Measurements from ENCODE around the gene ARPC1A. TPM values are rescaled to one million over a fixed set of nuclear protein-coding genes. Genes with fewer than 3 reads are reported as not detected.

The ARPC1A gene
- total and polyA plus RNA-seq, 2 of the 8 experiments (the other 6 are each of a cell fraction or from before 2014, with no cell fraction given) = 123 to 155 TPM

DNA sequence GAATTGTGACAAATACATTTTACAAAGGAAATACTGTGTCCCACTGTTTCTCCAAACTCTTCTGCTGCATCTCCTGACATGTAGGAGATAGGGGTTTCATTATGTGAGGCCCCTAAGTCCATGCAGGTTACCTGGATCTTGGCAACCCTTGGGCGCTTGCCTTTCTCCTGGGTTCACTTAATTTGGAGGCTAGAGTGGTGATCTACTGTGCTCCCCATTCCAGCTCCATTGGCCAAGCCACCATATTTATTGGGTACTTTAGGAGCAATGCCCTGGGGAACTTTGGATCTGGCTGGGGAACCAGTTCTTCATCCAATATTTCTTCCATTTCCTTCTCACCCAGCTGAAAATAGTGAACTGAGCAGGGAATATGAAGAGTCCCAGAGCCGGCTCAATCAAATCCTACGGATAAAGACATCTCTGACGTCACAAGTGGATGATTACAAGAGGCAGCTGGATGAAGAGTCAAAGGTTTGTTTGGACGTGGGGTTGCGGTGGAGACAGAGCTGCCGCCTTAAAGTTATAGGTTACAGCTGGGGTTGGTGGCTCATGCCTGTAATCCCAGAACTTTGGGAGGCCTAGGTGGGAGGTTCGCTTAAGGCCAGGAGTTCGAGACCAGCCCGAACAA, 34.6 kb upstream of the ARPC1A start:
- no peaks in the 10 kb centered on the region for H3K27me3 ChIP-seq (replicated peaks in 1 of 4; ENCODE audit: control insufficient read depth in 3 of 4, extremely low read depth in 1 of 4, insufficient read depth in 3 of 4, low read length in 3 of 4)
- no peak overlapping the region for H2AFZ ChIP-seq (ENCODE audit: low read length)
- no peak overlapping the region for H4K5ac ChIP-seq (ENCODE audit: insufficient read length, low read depth, low read length)
- no peak for DNase-seq (ENCODE audit: low read depth in 1 of 2, low spot score in 2 of 2)
- no peak overlapping the region for H2BK20ac ChIP-seq (ENCODE audit: low read length)
- H3K4ac ChIP-seq (replicated peaks; ENCODE audit: insufficient read length, low read depth, low read length) = no peak overlapping the region
- no peaks in the 10 kb centered on the region for H3K36me3 ChIP-seq (ENCODE audit: control insufficient read depth in 2 of 4, insufficient read depth in 4 of 4, low read length in 3 of 4)
- no peak overlapping the region for H2BK5ac ChIP-seq (ENCODE audit: low read depth, low read length)
- no peaks in the 10 kb centered on the region for H3K9me3 ChIP-seq (ENCODE audit: insufficient read depth in 2 of 2, low read depth in 1 of 2, low read length in 1 of 2)
- no peak overlapping the region for H3K56ac ChIP-seq (replicated peaks; ENCODE audit: insufficient read length, low read depth, low read length)
- H3K23ac ChIP-seq (ENCODE audit: insufficient read length) = no peak overlapping the region
- H4K91ac ChIP-seq (replicated peaks; ENCODE audit: insufficient read length, low read length) = no peak overlapping the region
- no peak overlapping the region for H2BK12ac ChIP-seq (ENCODE audit: low read depth, low read length)
- CTCF ChIA-PET (ENCODE audit: partially characterized antibody) = interaction anchor here (0.7 to 2.2 kb wide), 6 partner anchors 8 to 249 kb away, joined by 3 to 7 read pairs (median 4); no protein-coding TSS in a partner anchor
- no peaks in the 10 kb centered on the region for H3K23me2 ChIP-seq (ENCODE audit: low read depth, low read length)
- no peak for FAIRE-seq
- no peak overlapping the region for H2AK5ac ChIP-seq (ENCODE audit: low read depth, low read length)
- no peaks in the 10 kb centered on the region for H3K79me1 ChIP-seq (ENCODE audit: low read depth, low read length)
- H3K79me2 ChIP-seq (ENCODE audit: control insufficient read depth in 1 of 2, insufficient read depth in 2 of 2, low read length in 2 of 2) = no peaks in the 10 kb centered on the region
- H3K9ac ChIP-seq (replicated peaks in 1 of 4; ENCODE audit: extremely low read depth in 1 of 4, low read depth in 3 of 4, low read length in 3 of 4) = no peak overlapping the region
- H3K4me2 ChIP-seq (ENCODE audit: insufficient read depth in 1 of 2, low read depth in 2 of 2, low read length in 2 of 2) = no peak overlapping the region
- H3K14ac ChIP-seq (ENCODE audit: insufficient read length) = no peak overlapping the region
- H2BK120ac ChIP-seq (replicated peaks; ENCODE audit: low read depth, low read length) = no peak overlapping the region
- H3K4me3 ChIP-seq (ENCODE audit: extremely low read depth in 1 of 4, insufficient read depth in 2 of 4, low read depth in 3 of 4, low read length in 4 of 4) = no peak overlapping the region
- H3K27ac ChIP-seq (ENCODE audit: low read depth, low read length) = no peak overlapping the region
- no peak overlapping the region for H2BK15ac ChIP-seq (ENCODE audit: low read length)
- H4K8ac ChIP-seq (ENCODE audit: extremely low read depth, insufficient read depth, low read length) = no peak overlapping the region
- H4K20me1 ChIP-seq (replicated peaks in 1 of 2; ENCODE audit: control insufficient read depth in 1 of 2, insufficient read depth in 2 of 2, low read length in 2 of 2) = no peaks in the 10 kb centered on the region
- no peak overlapping the region for H3K18ac ChIP-seq (ENCODE audit: extremely low read depth, low read length)
- peaks cover 0 to 4% (median 0%) of the 10 kb centered on the region in 4 experiments; a peak in 1 of 7 replicates for H3K4me1 ChIP-seq (replicated peaks in 1 of 4; ENCODE audit: control insufficient read depth in 3 of 4, insufficient read depth in 4 of 4, low read length in 3 of 4)
- 92% methylated on average over 10 of the region's 10 CpGs; no CpG with 5 or more reads in 1 of the 2 experiments for WGBS, 2 experiments (ENCODE audit: extremely low coverage in 1 of 2, insufficient coverage in 1 of 2, insufficient read length in 1 of 2, insufficient replicate concordance in 2 of 2, low coverage in 1 of 2, low lambda C conversion rate in 2 of 2, missing lambda C conversion rate in 1 of 2)
- POLR2A ChIA-PET (ENCODE audit: partially characterized antibody) = no interaction called here
- TF ChIP-seq SIN3A (conservative IDR thresholded peaks at IDR 0.05 in 1 of 2, IDR thresholded peaks at IDR 0.05 in 1 of 2; ENCODE audit: low read depth in 1 of 2, low read length in 2 of 2) = no peak
- TF ChIP-seq ATF3 (IDR thresholded peaks at IDR 0.05; ENCODE audit: insufficient read depth, low read depth, low read length) = no peak
- no peak for TF ChIP-seq KDM1A (IDR thresholded peaks at IDR 0.05; ENCODE audit: borderline replicate concordance, low read length)
- no peak for TF ChIP-seq EP300 (IDR thresholded peaks at IDR 0.05; ENCODE audit: borderline replicate concordance in 1 of 2, low read depth in 2 of 2, low read length in 2 of 2)
- no peak for TF ChIP-seq POLR2AphosphoS5 (IDR thresholded peaks at IDR 0.05; ENCODE audit: low read depth, low read length)
- TF ChIP-seq SP4 (IDR thresholded peaks at IDR 0.05; ENCODE audit: low read length) = no peak
- no peak for TF ChIP-seq HDAC6 (IDR thresholded peaks at IDR 0.05; ENCODE audit: low read depth, low read length)
- TF ChIP-seq CEBPB (IDR thresholded peaks at IDR 0.05; ENCODE audit: low read depth, low read length) = no peak
- no peak for TF ChIP-seq SIRT6 (IDR thresholded peaks at IDR 0.05; ENCODE audit: low read length)
- TF ChIP-seq EZH2 (IDR thresholded peaks at IDR 0.05; ENCODE audit: low read depth, low read length, severe bottlenecking) = no peak
- no peak for TF ChIP-seq GTF2F1 (IDR thresholded peaks at IDR 0.05; ENCODE audit: borderline replicate concordance, low read depth, low read length)
- no peak for TF ChIP-seq YY1 (IDR thresholded peaks at IDR 0.05; ENCODE audit: low read depth, low read length)
- no peak for TF ChIP-seq POU5F1 (IDR thresholded peaks at IDR 0.05; ENCODE audit: low read depth, low read length)
